Epithelial cell of esophagus (primary cell): ENCODE results near the gene RARB.

Experiments
- DNase-seq: peaks from one replicate; pipeline ENCODE4 v3.0.0; 2010; ENCODE audit warnings: low read depth
- H3K4me3 ChIP-seq: 2 replicates; pipeline ENCODE4 v1.5.1; 2011; ENCODE audit warnings: mild to moderate bottlenecking, low read length, control low read depth
- TF ChIP-seq, protein P1 (sequence below): IDR thresholded peaks from 2 replicates; pipeline ENCODE4 v1.5.1; 2011; ENCODE audit warnings: low read depth, mild to moderate bottlenecking, low read length, control low read depth, inconsistent platforms; ENCODE audit not compliant: insufficient read depth; ENCODE audit errors: missing control alignments

RARB gene

DNA sequence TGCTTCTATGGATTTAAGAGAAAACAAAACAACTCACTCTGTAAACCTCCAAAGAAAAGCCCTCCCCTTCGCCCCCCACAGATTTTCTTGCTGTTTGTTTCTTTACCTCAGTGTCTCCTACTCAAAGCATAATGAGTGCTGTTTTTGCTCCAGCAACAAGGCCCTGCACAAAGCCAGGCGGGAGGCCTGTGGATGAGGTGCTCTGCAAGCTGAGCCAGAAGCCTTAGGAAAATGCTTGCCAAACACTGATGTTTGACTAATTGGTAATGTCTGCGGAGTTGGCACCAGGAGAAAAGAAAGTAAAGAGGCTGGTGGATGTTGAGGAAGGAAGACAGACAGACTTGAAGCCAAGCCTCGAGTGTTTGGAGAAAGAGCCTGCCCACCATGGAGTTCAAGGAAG, 99.7 kb downstream of the RARB start:
- no peak for DNase-seq
- no peak overlapping the region for H3K4me3 ChIP-seq
- TF ChIP-seq, protein P1, sequence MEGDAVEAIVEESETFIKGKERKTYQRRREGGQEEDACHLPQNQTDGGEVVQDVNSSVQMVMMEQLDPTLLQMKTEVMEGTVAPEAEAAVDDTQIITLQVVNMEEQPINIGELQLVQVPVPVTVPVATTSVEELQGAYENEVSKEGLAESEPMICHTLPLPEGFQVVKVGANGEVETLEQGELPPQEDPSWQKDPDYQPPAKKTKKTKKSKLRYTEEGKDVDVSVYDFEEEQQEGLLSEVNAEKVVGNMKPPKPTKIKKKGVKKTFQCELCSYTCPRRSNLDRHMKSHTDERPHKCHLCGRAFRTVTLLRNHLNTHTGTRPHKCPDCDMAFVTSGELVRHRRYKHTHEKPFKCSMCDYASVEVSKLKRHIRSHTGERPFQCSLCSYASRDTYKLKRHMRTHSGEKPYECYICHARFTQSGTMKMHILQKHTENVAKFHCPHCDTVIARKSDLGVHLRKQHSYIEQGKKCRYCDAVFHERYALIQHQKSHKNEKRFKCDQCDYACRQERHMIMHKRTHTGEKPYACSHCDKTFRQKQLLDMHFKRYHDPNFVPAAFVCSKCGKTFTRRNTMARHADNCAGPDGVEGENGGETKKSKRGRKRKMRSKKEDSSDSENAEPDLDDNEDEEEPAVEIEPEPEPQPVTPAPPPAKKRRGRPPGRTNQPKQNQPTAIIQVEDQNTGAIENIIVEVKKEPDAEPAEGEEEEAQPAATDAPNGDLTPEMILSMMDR = no peak

DNA sequence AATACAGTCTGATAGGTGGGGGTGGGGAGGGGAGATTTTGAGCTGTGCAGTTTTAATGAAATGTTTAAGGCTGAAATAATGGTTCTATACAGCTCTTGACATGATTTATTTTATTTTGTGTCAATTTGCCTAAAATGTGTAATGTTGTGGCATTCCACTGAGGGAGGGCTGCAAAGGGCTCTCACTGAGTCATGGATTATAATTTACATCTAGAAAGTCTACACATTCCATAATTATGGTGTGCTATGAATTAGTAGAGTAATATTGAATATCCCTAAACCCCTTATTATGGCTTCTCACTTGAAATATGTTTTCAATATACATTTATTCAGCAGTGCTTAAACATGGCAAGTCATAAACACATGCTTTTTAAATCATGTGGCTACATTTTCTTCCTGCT, 103.9 kb downstream of the RARB start:
- no peak for DNase-seq
- H3K4me3 ChIP-seq = no peak overlapping the region
- TF ChIP-seq, protein P1 = no peak

DNA sequence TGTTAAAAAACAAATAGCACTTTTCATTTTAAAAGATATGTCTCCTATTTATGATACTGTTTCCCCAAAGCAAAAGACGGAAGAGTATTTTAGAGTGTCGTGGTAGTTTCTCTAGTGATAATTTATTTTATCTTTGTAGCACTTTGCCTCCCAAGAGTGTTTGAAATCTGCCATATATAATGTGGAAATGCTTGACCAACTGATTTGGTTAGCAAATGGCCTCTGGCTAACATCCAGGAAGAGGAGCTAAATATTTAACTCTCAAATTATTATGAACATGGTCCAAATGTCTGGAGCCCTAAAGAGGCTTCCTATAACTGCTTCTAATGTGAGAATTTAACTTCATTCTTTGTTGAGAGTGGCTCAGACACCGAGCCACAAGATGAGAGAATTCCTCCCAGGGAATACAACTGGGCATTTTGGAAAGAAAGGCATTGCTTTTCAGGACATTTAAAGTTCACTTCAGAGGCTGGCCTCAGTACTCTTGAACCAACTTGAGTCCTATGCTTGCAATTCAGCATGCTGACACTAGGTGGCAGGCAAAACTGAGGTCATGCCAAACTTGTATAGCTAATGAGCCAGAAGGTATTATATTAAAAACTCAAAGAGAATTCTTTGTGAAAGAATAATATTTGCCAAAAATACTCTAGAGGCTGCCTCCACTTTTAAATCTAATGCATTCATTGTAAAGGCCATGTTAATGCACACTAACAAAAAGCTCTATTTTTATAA, 104.5 kb downstream of the RARB start:
- peak; percentile 8 for DNase-seq
- TF ChIP-seq, protein P1 = peak; percentile 46
- H3K4me3 ChIP-seq = no peak overlapping the region

DNA sequence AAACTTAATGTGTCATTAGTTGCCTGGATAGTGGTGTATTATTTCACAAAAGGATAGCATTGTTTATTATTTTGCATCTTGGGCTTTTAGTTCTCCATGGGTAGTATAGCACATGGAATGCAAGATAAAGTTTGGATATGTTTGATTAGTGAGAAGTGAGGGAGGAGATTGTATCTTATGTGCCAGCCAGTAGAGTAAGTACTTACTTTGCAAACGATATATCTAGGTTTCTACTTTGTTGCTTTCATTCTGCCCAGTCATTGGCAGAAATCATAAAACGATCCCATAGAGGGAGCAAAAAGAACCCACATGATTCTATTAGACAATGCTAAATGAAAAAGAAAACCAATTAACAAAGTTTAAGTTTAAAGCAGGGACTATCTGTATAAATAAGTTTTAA, 105.3 kb downstream of the RARB start:
- TF ChIP-seq, protein P1 = no peak
- no peak for DNase-seq
- H3K4me3 ChIP-seq = no peak overlapping the region

DNA sequence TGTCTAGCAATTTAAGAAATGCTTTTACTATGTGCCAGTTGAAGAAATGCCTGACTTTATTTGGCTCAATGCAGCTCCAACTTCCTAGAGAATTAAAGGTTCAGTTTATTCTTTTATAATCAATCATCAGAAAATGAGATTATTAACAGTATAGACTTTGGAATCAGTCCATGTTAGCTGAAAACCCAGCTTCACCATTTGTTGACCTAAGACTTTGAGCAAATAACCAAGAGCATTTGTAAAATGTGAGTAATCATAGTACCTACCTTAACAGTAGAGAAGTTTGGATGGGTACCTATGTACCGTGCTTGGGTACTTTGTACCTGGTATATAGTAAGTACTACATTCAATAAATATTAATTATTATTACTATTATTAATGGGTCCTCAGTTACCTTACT, 105.9 kb downstream of the RARB start:
- no peak overlapping the region for H3K4me3 ChIP-seq
- no peak for DNase-seq
- TF ChIP-seq, protein P1 = no peak

DNA sequence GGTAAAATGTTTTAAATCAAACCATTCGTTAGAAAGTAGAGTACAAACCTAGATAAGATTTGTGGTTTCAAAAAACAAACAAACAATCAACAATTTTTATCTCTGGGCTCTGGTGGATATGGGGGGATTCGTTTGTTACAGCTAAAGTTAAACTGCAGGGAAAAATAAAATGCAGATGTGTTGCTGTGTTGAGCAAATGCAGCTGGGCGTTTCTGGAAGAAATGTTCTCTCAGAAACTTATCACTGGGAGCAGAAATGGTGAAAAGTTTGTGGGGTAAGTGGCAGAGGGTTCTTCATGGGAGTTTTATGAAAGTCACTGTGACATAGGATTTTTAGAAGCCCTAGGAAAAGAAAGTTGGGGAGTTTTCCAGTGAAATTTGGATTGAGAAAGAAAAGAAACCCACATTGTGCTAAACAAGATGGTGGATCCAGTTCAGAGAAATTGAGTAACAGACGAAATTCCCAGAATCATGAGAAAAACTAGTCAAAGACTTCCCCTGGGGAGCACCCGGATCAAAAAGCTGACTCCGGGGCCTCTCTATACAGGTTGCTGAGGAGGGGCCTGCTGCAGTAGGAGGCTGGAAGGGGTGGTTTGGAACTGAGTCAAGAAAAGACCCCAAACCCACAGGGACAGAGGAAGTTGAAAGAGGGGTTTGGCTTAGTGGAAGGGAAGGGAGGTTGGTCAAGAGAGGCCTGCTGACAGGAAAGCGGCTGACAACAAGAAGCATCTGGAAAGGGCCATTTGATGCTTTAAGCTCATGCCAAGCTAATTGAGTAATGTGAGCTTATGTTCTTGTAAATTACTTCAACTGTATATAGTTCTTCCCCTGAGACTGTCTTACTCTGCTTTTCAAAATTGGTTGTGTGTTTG, 108.7 kb downstream of the RARB start:
- DNase-seq = no peak
- H3K4me3 ChIP-seq = no peak overlapping the region
- TF ChIP-seq, protein P1 = no peak
